ENCODE measurements around the gene SNX13. TPM values are rescaled to one million over a fixed set of nuclear protein-coding genes. Genes with fewer than 3 reads are reported as not detected.
"Not testable (repeated sequence)": the region's sequence is repeated elsewhere in the genome, so short reads cannot be mapped to it uniquely, and the experiment has no call there.

Gene SNX13
- total RNA-seq, 2 experiments from 2014 or later = 20.7 to 24.1 TPM

DNA sequence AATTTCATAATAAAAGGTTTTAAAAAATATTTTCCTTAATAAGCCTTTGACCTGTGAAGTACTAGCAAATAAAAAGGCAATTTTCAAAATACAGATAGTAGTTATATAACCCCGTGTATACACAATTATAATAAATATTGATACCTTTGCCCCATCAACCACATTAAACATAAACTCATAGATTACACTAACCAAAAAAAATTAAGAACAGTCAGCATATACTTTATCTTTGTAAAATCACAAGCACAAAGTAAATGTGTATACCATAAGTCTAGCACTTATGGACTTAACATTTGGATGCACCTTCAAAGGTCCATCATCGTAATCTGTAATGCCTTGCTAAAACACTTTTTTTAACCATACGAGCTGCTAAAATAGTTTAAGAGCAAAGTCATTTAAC lies 123.4 kb downstream of the SNX13 start:
- TF ChIP-seq CTCF (IDR thresholded peaks at IDR 0.05) = no peak
- ATAC-seq = no peak
- intact Hi-C loops (cut with micrococcal nuclease) = no loop called here
- Mint-ChIP-seq H3K36me3 (ENCODE audit: low read depth) (peaks cover 31% of the 10 kb centered on the region), H3K27ac (no peak overlapping the region), H3K4me1 (ENCODE audit: low read depth) (no peaks in the 10 kb centered on the region), H3K27me3 (no peaks in the 10 kb centered on the region), H3K9me3 (peaks cover 6% of the 10 kb centered on the region), H3K4me3 (no peak overlapping the region)
- no peak for DNase-seq
- ChIA-PET CTCF (no interaction called here), POLR2A (no interaction called here)

DNA sequence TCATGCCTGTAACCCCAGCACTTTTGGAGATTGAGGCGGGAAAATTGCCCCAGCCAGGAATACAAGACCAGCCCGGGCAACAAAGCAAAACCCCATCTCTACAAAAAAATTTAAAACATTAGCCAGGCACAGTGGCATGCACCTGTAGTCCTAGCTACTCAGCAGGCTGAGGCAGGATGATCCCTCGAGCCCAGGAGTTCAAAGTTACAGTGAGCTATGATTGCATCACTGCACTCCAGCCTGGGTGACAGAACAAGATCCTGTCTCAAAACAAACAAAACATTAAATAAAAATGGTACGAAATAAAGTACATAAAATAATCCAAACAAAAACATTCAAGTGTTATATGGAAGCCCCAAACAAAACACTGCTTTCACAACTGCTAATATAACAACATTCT lies 125.0 kb downstream of the SNX13 start:
- Mint-ChIP-seq H3K9me3 (peaks cover 6% of the 10 kb centered on the region), H3K4me3 (no peak overlapping the region), H3K4me1 (ENCODE audit: low read depth) (peaks cover under 1% of the 10 kb centered on the region), H3K36me3 (ENCODE audit: low read depth) (peaks cover 42% of the 10 kb centered on the region), H3K27ac (no peak overlapping the region), H3K27me3 (no peaks in the 10 kb centered on the region)
- ATAC-seq = no peak
- no peak for TF ChIP-seq CTCF (IDR thresholded peaks at IDR 0.05)
- intact Hi-C loops (cut with micrococcal nuclease) = no loop called here
- no peak for DNase-seq
- CTCF ChIA-PET = interaction anchor here (0.6 kb wide), 1 partner anchor 347 kb away, joined by 3 read pairs; no protein-coding TSS in a partner anchor
- POLR2A ChIA-PET = interaction anchor here (0.6 kb wide), 1 partner anchor 107 kb away, joined by 3 read pairs; no protein-coding TSS in a partner anchor

DNA sequence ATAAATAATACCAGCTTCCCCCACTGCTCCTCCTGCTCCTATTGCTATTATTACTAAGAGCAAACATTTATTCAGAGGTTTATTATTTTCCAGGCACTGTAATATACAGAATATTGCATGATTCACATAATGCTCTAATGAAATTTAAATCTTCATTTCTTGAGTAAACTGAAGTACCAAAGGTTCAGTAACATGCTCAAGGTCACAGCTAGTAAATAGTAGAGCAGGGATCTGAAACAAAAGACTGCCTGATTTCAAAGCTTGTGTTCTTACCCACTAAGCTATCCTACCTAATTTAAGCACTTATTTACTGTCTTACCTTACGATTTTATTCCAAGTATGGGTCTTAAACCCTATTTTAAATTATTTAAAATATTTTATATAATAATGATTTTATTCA lies 126.2 kb downstream of the SNX13 start:
- no peak for TF ChIP-seq CTCF (IDR thresholded peaks at IDR 0.05)
- no peak overlapping the region for H3K4me3 Mint-ChIP-seq
- H3K27me3 Mint-ChIP-seq = no peaks in the 10 kb centered on the region
- no peak overlapping the region for H3K27ac Mint-ChIP-seq
- H3K4me1 Mint-ChIP-seq (ENCODE audit: low read depth) = peaks cover 8% of the 10 kb centered on the region
- peaks cover 50% of the 10 kb centered on the region for H3K36me3 Mint-ChIP-seq (ENCODE audit: low read depth)
- CTCF ChIA-PET = interaction anchor here (1.0 kb wide), 1 partner anchor 15 kb away, joined by 3 read pairs; no protein-coding TSS in a partner anchor
- intact Hi-C loops (cut with micrococcal nuclease) = no loop called here
- POLR2A ChIA-PET = no interaction called here
- DNase-seq = no peak
- H3K9me3 Mint-ChIP-seq = peaks cover 6% of the 10 kb centered on the region
- no peak for ATAC-seq

DNA sequence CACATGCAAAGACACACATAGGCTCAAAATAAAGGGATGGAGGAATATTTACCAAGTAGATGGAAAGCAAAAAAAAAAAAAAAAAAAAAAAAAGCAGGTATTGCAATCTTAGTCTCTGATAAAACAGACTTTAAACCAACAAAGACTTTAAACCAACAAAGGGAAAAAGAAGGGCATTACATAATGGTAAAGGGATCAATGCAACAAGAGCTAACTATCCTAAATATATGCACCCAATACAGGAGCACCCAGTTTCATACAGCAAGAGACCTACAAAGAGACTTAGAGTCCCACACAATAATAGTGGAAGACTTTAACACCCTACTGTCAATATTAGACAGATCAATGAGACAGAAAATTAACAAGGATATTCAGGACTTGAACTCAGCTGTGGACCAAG lies 131.1 kb downstream of the SNX13 start:
- intact Hi-C loops (cut with micrococcal nuclease); CTCF ChIA-PET; H3K4me1 Mint-ChIP-seq (ENCODE audit: low read depth); H3K27me3 Mint-ChIP-seq; DNase-seq; H3K27ac Mint-ChIP-seq; ATAC-seq; H3K9me3 Mint-ChIP-seq; POLR2A ChIA-PET; H3K4me3 Mint-ChIP-seq: not testable (repeated sequence)
- peaks cover 43% of the 10 kb centered on the region for H3K36me3 Mint-ChIP-seq (ENCODE audit: low read depth)

DNA sequence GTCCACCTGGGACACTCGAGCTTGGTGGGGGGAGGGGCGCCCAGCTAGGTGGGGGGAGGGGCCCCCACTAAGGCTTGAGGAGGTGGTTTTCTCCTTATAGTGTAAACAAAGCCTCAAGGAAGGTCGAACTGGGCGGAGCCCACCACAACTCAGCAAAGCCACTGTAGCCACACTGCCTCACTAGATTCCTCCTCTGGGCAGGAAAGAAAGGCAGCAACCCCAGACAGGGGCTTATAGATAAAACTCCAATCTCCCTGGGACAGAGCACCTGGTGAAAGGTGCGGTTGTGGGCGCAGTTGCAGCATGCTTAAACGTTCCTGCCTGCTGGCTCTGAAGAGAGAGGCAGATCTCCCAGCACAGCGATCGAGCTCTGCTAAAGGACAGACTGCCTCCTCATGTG lies 133.1 kb downstream of the SNX13 start:
- H3K27me3 Mint-ChIP-seq = no peaks in the 10 kb centered on the region
- TF ChIP-seq CTCF (IDR thresholded peaks at IDR 0.05) = no peak
- intact Hi-C loops (cut with micrococcal nuclease) = no loop called here
- POLR2A ChIA-PET = no interaction called here
- H3K36me3 Mint-ChIP-seq (ENCODE audit: low read depth) = peaks cover 39% of the 10 kb centered on the region
- no peak for ATAC-seq
- no peak for DNase-seq
- H3K4me3 Mint-ChIP-seq = no peak overlapping the region
- no peak overlapping the region for H3K27ac Mint-ChIP-seq
- CTCF ChIA-PET = no interaction called here
- H3K9me3 Mint-ChIP-seq = peaks cover 2% of the 10 kb centered on the region
- peaks cover 8% of the 10 kb centered on the region for H3K4me1 Mint-ChIP-seq (ENCODE audit: low read depth)

DNA sequence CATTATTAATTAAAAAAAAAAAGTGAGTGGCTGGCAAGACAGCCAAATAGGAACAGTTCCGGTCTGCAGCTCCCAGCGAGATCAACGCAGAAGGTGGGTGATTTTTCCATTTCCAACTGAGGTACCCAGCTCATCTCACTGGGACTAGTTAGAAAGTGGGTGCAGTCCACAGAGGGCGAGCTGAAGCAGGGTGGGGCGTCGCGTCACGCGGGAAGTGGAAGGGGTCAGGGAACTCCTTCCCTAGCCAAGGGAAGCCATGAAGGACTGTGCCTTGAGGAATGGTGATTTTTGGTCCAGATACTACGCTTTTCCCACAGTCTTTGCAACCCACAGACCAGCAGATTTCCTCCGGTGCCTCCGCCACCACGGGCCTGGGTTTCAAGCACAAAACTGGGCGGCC lies 133.7 kb downstream of the SNX13 start:
- H3K27ac Mint-ChIP-seq = no peak overlapping the region
- peaks cover 34% of the 10 kb centered on the region for H3K36me3 Mint-ChIP-seq (ENCODE audit: low read depth)
- no peak for DNase-seq
- ChIA-PET CTCF (no interaction called here), POLR2A (no interaction called here)
- ATAC-seq = no peak
- H3K27me3 Mint-ChIP-seq = no peaks in the 10 kb centered on the region
- peaks cover 8% of the 10 kb centered on the region for H3K4me1 Mint-ChIP-seq (ENCODE audit: low read depth)
- intact Hi-C loops (cut with micrococcal nuclease) = no loop called here
- no peaks in the 10 kb centered on the region for H3K9me3 Mint-ChIP-seq
- no peak overlapping the region for H3K4me3 Mint-ChIP-seq
- no peak for TF ChIP-seq CTCF (IDR thresholded peaks at IDR 0.05)

All from activated CD8-positive, alpha-beta T cell treated with anti-CD3 and anti-CD28 coated beads for 36 hours (primary cell).